HG02623 (cell line): ENCODE results near the gene LYSMD2.

Source experiments
- ATAC-seq: cut with Tn5 transposase; IDR thresholded peaks from one replicate; pipeline ENCODE4 v1.9.1; 2021; ENCODE audit warnings: moderate library complexity; ENCODE audit not compliant: unreplicated experiment

The LYSMD2 gene

DNA sequence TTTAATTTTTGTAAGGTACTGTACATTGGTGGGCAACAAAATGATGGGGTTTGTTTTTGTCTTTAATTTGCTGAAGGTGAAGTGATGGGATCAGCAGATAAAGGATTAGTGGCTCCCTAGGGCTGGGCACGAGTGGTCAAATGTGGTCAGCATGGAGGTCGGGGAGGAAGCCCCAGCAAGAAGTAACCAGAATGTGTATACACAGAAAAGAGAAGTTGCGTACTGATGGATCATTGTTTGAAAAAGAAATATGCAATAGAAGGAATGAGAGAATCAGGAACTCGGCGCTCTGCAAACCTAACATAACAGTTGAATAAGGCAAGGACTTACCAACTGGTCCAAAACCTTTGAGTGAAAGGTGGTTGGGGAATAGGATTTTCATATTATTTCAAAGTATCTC is 15.4 kb upstream of the LYSMD2 start:
- no peak for ATAC-seq

DNA sequence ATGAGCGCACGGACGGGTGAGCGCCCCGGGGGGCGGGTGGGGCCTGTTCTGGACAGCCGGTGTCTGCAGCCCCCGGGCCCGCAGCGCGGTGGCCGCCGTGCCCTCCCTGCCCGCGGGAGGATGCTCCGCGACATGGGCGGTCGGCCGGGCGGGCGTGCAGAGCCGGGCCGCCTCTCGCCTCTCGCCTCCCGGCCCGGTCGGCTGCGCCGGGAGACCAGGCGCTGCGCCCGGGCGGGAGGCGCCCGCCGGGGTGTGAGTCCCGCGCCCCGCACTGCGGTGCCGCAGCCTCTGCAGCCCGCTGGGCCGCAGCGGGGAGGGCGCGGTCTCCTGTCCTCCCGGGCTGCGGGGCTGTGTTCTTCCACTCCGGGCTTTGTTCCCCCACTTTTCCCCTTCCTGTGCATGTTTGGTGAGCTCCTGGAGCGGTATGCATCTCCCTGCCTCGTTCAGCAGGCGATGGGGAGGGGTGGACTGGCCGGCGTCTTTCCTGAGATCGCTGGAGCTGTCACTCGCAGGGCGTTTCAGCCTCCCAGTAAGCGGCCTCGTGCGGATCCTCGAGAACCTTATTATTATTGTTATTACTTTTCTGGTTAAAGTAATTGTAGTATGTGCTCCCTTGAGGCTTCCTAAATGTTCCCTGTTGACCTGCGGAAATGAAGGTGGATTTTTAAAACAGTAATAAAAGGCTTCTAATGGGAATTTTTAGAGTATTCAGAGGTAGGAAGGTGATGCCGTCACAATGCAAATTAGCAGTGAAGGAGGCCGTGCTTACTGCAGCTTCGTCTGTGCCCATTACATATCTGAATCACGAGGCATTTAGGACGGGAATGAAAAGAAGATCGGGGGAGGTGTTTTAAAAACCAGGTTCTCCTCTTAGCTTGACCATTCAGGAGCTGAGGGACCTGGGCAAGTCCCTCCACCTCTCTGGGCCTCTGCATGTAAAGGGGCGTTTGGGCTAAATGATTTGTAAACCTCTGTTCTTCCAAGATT is 14.5 kb upstream of the LYSMD2 start:
- ATAC-seq, result peak; percentile 29

DNA sequence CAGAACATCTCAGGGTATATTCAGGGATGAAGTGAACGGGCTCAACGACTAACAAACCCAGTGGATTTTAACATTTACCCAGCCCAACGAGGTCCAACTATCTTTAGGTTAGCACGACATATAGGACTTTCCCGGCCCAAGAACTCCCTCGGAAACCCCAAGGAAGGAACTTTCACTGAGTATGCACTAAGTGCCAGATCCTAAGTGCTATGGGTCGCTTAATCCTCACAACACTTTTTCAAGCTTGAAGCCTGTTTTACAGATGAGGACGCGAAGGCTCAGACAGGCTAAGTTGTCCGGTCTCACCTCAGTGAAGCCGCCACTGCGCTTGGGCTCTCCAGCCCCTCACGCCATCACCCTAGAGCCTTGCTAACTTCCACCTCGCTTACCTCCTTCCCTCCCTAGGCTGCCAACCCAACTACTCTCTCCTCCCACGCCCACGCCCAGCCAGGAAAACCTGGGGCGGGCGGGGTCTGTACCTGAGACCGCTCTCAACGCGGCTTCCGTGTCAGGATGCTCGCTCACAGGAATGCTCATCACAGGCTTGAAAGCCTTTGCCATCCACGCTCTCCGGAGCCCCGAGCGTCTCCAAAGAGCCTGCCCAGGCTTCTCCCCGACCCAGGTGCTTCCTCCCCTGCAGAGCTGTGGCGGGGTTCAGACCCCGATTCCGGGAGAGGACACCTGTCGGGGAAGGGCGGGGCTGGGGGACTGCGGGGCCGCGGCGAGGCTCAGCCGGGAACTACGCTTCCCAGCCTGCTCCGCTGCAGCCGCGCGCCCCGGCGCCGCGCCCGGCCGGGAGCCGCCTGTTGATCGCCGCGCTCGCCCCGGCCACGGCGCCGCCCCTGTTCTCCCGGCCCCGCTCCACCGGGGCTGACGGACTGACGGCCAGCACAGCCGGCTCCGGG is 13.6 kb upstream of the LYSMD2 start, which contains the start of gene TMOD2:
Gene TMOD2, plus strand, starts transcription at position 806 of the 905 bp plus-strand sequence. CDS start 14,845 bp downstream, outside the sequence.
- peak; percentile 55 for ATAC-seq

DNA sequence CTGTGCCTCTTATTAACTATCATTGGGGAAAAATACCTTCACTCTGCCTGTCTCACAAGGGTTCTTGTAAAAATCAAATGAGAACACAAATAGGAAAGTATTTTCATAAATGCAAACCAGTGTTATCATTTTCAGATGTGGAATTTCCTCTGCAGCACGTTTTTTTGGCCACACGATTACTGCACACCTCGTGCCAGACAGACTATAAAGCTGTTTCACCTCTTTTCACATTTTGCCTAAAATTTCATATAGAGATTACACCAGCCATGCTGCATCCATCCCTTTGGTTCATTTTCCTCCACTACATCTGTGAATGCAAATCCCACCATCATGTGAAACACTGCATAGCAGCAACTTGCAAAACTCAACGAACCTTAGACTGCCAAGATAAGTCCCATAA is 12.7 kb upstream of the LYSMD2 start:
- ATAC-seq, result no peak

DNA sequence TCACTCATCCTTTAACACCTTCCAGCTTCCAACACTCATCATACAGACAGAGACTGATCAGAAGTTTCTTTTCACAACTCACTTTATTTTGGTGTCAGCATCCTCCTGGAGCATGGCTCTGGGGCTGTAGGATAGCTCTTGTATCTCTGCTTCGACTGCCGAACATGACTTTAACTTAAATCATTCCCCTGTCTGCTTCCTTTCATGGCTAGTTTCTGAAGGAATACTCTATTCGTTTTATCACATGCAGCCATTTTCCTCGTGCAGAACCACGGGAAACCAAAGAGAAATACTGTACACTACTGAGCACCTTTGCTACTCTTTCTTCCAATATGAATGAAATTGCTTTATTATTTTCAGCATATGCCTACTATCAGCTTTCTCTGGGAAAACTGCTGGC is 11.9 kb upstream of the LYSMD2 start:
- no peak for ATAC-seq

DNA sequence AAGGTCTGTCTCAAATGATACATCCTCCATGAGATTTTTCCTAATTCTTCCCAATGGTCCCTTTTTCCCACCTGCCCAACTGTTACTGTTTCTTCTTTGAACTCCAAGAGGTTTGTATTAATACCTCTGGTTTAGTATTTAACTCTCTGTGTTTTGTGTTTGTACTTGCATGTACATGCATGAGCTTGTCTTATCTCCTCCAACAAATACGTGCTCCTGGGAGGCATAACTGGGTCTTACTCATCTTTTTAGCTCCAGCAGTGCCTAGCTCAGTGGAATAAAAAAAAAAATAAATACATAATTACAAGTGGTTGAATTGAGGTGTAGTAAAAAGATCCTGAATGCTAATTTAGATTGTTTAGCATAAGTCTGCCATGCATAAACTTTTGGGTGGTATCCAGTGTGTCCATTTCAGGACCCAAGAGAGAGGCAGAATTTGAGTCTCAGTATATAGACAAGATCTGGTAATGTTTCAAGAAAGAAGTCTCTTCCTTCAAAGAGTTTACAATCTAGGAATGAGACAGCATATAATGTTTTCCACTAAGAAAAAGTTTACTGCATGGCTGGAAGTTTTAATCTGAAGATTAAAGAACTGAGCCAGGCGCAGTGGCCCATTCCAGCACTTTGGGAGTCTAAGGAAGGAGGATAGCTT is 1.7 kb upstream of the LYSMD2 start:
- ATAC-seq, result no peak

DNA sequence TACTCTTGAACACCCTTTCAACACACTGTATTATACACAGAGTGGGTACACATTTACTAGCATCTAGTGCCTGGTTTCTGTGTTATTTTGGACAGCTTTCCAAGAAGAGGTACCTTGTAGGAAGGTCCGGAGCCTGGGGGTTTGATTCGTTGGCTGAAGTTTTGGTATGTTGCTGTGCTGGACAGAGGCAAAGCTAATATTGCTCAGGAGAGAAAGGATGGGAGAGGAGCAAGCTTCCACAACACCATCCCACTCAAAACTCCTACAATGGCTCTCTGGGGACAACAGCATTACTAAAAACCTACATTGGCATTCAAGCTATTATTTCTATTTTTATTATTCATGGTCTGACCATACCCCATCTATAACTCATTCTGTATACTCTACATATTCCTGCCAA is 1.1 kb upstream of the LYSMD2 start:
- no peak for ATAC-seq

DNA sequence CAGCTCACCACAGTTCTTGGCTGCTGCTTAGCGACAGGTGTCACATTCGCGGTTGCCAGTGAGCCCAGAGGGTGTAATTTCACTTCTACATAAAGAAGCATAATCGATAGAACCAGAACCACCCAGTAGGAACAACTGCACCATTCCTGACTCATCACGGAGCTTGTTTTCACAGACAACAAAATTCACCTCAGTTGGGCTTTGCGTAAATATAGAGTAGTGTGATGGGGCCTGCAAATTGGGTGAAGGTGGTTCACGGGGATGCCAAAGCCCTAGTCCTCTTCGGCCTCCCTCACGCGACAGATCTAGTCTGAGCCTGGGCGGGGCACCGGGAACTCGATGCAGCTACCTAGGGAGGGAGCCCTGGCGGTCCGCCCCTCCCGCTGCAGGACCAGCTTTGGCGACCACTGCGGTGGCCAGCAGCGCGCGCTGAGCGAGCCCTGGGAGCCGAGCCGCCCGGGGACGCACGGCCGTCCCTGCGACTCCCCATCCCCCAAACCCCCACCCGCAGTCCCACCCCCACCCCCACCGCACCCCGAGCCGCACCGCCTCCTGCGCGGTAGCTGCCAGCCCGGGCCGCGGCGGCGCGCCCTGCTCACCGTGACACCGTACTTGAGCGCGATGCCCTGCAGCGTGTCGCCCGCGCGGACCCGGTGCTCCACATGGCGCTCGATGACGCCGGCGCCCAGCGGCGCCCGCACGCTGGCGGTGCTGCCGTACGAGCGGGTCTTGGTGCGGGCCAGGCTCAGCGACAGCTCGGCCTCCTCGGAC is 519 bp downstream of the LYSMD2 start:
- ATAC-seq, result peak; percentile 29

DNA sequence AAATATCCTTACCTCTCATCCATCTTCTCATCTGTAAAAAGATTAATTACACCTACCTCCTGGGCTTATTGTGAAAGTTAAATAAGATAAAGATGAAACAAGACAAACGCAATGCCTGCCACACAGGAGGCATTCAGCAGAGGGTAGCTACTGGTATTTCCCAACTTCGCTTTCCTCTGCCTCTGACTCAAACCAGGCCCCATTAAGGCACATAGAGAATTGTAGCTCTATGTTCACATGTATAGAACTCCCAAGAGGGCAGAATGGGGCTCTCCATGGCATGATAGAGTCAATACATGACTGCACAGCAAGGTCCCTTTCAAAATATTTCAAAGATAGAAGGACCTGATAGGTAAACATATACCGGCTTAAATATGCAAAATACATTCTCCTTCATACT is 1.4 kb downstream of the LYSMD2 start:
- ATAC-seq, result peak; percentile 14

DNA sequence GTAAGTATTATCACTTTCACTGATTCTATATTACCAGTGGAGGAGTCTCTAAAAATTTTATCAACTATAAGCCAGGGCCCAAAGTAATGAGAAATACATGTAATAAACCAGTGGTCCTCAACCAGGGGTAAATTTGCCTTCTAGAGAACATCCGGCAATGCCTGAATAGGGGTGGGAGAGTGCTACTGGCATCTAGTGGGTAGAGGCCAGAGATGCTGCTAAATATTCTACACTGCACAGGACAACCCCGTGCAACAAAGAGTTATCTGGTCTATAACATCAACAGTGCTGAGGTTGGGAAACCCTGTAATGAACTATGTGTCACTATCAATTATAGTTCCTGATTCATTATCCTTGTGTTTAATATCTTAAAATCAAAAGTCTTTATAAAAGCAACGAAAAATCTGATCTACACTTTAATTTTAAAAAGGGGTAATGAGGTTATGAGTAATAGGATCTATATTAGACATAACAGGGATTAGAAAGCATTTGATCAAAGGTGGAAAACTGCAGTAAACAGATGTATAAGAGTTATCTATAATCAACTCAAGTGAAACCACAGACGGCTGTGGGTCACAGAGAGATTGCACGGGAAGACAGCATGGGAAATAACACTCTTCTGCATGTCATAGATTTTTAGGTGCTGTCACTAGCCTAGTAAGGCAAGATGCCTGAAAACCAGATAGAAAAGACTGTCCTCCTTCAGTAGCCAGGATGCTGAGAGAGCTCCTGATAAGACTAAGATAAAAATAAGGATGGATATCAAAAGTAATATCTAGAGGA is 2.0 kb downstream of the LYSMD2 start:
- ATAC-seq, result no peak

DNA sequence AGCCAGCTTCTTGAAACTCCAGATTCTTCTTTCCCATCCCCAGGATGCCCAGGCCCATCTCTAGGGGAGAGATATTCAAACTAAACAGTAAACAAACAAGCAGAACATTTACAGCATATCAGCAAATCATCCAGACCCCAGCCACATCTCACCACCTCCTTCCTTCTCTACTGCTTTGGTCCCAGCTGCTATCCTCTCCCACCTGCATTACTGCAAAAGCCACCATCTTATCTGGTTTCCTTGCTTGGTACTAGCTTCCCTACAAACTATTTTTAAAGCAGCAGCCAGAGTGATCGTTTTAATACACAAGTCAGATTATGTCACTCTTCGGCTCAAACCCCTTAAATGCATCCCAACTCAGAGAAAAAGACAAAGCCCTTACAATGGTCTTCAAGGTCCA is 4.8 kb downstream of the LYSMD2 start:
- no peak for ATAC-seq

DNA sequence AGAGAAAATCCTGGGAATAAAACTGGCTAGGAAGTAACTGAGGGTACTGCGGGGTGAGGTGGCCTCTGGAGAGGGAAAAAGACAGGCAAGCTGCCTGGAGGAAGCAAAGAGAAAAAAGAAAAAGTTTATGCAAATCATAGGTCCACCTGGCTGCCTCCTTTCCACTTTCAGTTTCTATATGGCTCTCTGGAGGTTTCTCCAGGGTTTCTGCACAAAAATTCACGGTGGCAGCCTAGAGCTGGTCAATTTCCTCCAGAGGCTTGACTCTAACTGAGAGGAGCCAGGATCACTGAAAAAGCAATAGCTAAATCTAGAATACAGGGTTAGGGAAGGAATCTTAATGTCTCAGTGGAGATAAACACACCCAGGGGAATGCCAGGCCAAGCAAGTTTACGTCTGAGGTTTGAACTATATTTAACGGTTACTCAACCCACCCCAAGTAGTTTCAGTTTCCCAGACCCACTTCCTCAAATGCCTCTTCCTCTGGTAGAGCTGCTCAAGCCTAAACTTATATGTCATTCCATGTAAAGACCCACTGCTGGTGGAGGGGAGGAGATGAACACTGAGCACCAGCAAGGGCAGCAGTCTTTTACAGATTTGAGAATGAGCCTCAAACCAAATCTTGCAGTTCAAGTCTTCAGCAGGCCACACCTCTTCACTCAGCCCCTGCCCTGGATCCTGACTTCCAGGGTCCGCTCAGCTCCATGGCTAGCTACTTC is 5.7 kb downstream of the LYSMD2 start:
- peak; percentile 46 for ATAC-seq

DNA sequence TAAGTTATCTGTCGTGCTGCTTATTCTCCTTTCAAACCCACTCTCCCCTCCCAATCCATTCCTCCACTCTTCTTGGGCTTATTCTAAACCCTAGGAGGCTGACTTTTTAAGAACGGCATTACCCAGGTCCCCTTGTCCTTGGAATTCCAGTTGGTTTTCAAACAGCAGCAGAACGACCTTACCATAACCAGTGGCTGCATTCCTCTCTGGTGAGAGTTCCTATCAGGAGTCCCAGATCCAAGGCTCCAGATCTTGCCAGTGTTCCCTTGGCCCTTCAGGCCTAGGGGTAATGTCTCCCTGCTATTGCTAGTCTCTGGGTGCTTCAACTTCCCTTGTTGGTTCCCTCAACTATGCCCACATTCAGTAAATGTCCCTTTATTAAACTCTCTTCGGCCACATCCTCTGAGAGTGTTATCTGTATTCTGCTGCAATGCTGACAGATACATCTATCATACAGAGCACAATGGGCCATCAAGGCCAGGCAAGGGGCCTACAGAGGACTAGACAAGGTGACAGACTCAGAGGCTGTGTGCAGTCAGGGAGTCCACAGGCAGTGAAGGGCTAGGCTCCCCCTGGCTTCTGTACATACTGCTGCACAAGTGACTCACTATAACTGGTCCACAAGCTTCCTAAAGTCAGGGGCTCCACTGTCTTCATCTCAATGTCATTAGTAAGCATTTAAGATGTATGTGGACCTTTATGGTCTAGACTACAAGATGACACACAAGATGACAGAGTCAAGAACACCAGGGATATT is 10.1 kb downstream of the LYSMD2 start:
- ATAC-seq, result no peak

DNA sequence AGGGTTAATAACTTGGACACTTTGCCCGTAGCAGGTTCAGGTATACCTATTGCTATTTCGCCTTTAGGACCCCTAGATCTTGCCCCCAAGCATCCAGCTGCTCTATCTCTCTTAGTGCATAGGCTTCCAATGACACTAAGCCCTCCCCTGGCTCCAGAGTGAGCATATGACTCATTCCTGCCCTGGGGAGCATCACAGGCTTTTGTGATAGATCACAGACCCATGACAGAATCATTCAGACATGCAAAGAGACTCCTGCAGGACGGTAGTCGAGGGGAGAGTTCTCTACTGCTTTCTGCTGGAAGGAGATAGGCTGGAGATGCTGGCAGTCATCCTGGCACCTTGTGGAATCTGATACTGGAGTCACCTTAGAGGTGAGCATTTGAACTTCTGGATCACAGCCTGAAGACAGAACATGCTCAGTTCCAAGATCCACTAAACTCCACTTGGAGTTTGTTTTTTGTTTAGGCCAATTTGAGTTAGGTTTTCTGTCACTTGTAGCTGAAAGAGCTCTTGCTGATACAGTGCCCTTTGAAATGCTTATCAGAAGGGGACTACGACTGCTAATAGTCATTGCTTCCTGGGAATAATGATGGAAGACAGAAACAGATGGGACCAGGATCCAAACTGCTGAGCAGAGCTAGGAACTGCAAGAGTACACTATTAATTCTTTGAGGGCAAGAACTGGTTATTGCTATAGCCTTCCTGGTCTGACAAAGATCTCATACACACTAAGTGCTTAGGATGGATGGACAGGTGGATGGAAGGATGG is 11.0 kb downstream of the LYSMD2 start:
- peak; percentile 78 for ATAC-seq

DNA sequence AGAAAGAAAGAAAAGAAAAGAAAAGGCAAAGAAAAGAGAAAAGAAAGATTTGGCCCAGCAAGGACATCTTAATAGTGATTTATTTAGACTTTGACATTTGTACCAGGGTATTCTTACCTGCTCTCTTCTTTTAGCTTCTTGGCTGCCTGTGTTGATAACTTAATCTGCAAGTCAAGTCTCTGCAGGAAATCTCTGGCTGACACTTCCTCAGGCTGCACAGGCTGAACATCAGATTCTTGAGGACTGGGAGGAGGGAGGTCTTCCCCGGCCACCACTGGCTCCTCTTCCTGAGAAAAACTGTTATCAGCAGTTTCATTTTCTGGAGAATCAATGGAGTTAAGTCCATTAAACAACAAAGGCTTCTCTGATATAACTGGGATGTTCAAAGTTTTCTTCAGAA is 12.8 kb downstream of the LYSMD2 start:
- no peak for ATAC-seq

DNA sequence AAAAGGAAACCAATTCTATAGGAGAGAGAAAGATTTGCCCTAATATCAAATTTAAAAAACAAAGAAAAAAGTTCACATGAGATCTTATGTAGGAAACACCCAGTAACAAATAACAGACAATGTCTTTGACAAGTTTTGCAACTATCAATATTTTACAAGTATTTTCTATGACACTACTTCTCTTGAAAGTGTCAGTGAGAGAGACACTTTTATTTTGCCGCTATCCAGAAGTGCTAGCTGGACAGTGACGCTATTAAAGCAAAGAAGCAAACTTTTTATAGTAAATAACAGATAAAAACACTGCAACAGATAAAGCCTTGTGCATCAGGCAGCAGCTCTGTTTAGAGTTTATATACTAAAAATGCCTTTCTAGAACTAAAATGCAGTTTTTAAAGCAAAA is 13.3 kb downstream of the LYSMD2 start:
- ATAC-seq, result no peak

DNA sequence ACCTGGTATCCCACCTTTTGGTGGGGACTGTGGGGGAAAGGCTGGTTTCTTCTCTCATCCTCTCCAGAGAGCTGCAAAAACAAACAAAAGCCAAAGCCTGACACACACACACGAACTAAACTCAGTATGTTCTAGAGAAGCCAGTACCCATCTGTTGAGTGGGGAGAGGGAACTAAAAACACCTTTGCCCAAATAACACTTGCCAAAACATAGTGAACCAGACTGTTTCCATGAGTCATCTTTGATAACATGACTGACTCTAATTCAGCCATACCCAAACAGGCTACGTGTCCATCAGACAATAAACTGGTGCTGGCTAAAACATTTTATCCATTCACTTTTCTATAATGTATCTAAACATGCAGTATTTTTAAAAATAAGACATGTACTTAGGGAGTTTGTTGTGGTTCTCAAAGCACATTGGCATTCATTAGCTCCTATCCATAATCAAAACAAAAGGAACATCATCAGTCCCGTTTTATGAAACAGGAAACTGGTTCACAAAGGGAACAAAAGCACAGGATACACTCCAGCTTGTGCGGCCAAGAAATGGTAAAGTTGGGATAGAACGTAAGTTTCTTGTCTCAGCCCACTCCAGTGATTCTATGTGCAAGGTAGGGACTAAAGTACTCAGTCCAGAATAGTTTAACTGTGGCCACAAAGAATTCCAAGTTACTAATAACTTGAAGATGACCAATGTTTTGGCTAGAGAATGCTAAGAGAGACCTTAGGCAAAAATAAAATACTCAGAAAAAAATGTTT is 16.1 kb downstream of the LYSMD2 start:
- no peak for ATAC-seq
